ENCODE measurements around the gene TSPAN18. TPM values are rescaled to one million over a fixed set of nuclear protein-coding genes. Genes with fewer than 3 reads are reported as not detected.

The TSPAN18 gene
- total RNA-seq, 1 experiment from 2014 or later: 18.3 TPM

- ChIA-PET CTCF (interaction anchor here (0.8 to 1.8 kb wide), 3 partner anchors 13 to 152 kb away, joined by 3 to 5 read pairs (median 4); no protein-coding TSS in a partner anchor), RAD21 (ENCODE audit: low non-redundant PET in 1 of 2, low total read pairs in 2 of 2, uncharacterized antibody in 2 of 2, unreplicated experiment in 2 of 2) (no interaction called here), POLR2A (no interaction called here)
- no peak overlapping the region for H3K4me2 ChIP-seq (ENCODE audit: low read length)
- no TSS peak for BruUV-seq (replicated peaks)
- no peak overlapping the region for H3K4me3 ChIP-seq (replicated peaks in 1 of 2; ENCODE audit: low read depth in 1 of 2, low read length in 2 of 2)
- H3K27ac ChIP-seq (ENCODE audit: low read depth, low read length): no peak overlapping the region
- H3K4me1 ChIP-seq (ENCODE audit: control insufficient read depth in 1 of 2, insufficient read depth in 2 of 2, low read length in 2 of 2): no peaks in the 10 kb centered on the region
- no peaks in the 10 kb centered on the region for H3K27me3 ChIP-seq (ENCODE audit: insufficient read depth, low read length)
- no peaks in the 10 kb centered on the region for H4K20me1 ChIP-seq (ENCODE audit: insufficient read depth)
- intact Hi-C loops (cut with micrococcal nuclease): no loop called here
- no peak overlapping the region for H2AFZ ChIP-seq (ENCODE audit: low read depth, low read length, poor library complexity, severe bottlenecking)
- no peak for DNase-seq (ENCODE audit: low read depth, low spot score)
- no peaks in the 10 kb centered on the region for H3K9me2 ChIP-seq (ENCODE audit: insufficient read depth)
- no peak overlapping the region for H3K9ac ChIP-seq (ENCODE audit: low read length)
- H3K79me2 ChIP-seq (ENCODE audit: insufficient read depth, low read length): no peaks in the 10 kb centered on the region
- no peak for ATAC-seq
- H3K36me3 ChIP-seq (ENCODE audit: control insufficient read depth in 1 of 2, insufficient read depth in 2 of 2, low read length in 2 of 2): no peaks in the 10 kb centered on the region
- no peaks in the 10 kb centered on the region for H3K9me3 ChIP-seq (ENCODE audit: control insufficient read depth in 1 of 2, insufficient read depth in 1 of 2, low read depth in 1 of 2, low read length in 2 of 2)
- no peak for TF ChIP-seq SIN3A (IDR thresholded peaks at IDR 0.05; ENCODE audit: low read depth)
- TF ChIP-seq ELF1 (IDR thresholded peaks at IDR 0.05; ENCODE audit: borderline replicate concordance, low read depth): no peak
- no peak for TF ChIP-seq POLR2A (IDR thresholded peaks at IDR 0.05; ENCODE audit: borderline replicate concordance, extremely low read depth, insufficient read depth, insufficient read length)
- no peak for TF ChIP-seq CTCF (IDR thresholded peaks at IDR 0.05 in 2 of 3, conservative IDR thresholded peaks at IDR 0.05 in 1 of 3; ENCODE audit: borderline replicate concordance in 1 of 3, insufficient read depth in 1 of 3, low read depth in 2 of 3, low read length in 2 of 3)
- TF ChIP-seq REST (IDR thresholded peaks at IDR 0.05; ENCODE audit: low read depth): no peak
- no peak for TF ChIP-seq ZBTB33 (IDR thresholded peaks at IDR 0.05; ENCODE audit: extremely low read depth, insufficient replicate concordance, low read length)
- no peak for TF ChIP-seq JUND (IDR thresholded peaks at IDR 0.05)
- TF ChIP-seq SRF (IDR thresholded peaks at IDR 0.05; ENCODE audit: low read depth): no peak
- TF ChIP-seq YY1 (IDR thresholded peaks at IDR 0.05; ENCODE audit: extremely low read depth, insufficient replicate concordance, low read depth, low read length): no peak
- no peak for TF ChIP-seq RAD21 (IDR thresholded peaks at IDR 0.05; ENCODE audit: low read depth)
- no peak for TF ChIP-seq MAX (IDR thresholded peaks at IDR 0.05)
- no peak for TF ChIP-seq FOSL1 (IDR thresholded peaks at IDR 0.05; ENCODE audit: low read depth)
- no peak for TF ChIP-seq ZFX (IDR thresholded peaks at IDR 0.05)
- TF ChIP-seq TCF7L2 (IDR thresholded peaks at IDR 0.05; ENCODE audit: borderline replicate concordance, extremely low read depth, insufficient read depth, insufficient read length): no peak
- TF ChIP-seq EGR1 (IDR thresholded peaks at IDR 0.05; ENCODE audit: low read depth): no peak
- no peak for TF ChIP-seq POLR2AphosphoS5 (IDR thresholded peaks at IDR 0.05; ENCODE audit: low read depth, low read length)
- TF ChIP-seq EZH2phosphoT487 (IDR thresholded peaks at IDR 0.05; ENCODE audit: borderline replicate concordance): no peak
- TF ChIP-seq ZNF274 (IDR thresholded peaks at IDR 0.05; ENCODE audit: low read depth, low read length): no peak
Observed at GRCh38 chr11:44773351-44773965, 46.7 kb downstream of the TSPAN18 start.

All from HCT116 (cell line).